ENCODE measurements around the gene ZNF813. TPM values are rescaled to one million over a fixed set of nuclear protein-coding genes. Genes with fewer than 3 reads are reported as not detected.

Gene ZNF813
- polyA plus RNA-seq, 1 experiment: 0.60 TPM

- Histone ChIP-seq H3K36me3 (ENCODE audit: control insufficient read depth, insufficient read depth, low read length) (no peaks in the 10 kb centered on the region), H3K27me3 (ENCODE audit: control insufficient read depth, insufficient read depth, low read length) (no peaks in the 10 kb centered on the region), H3K4me3 (ENCODE audit: low read depth, low read length) (no peak overlapping the region)
- ChIA-PET CTCF (no interaction called here), POLR2A (no interaction called here)
- no peak for TF ChIP-seq CTCF (IDR thresholded peaks at IDR 0.05; ENCODE audit: insufficient read depth, low read depth, low read length)
- DNase-seq (ENCODE audit: low read depth): peak; percentile 79
Observed at GRCh38 chr19:53545271-53546065, 77.9 kb downstream of the ZNF813 start.

Other genes with a start within 250 kb of the ZNF813 start
- gene ZNF677, start 212.9 kb upstream of the ZNF813 start, polyA plus RNA-seq (2011; rRNA removed): 12.9 and 20.4 TPM in 2 replicates
- gene VN1R2, start 209.4 kb upstream of the ZNF813 start, polyA plus RNA-seq (2011; rRNA removed): not detected in 2 replicates
- gene VN1R4, start 200.0 kb upstream of the ZNF813 start, polyA plus RNA-seq (2011; rRNA removed): not detected in 2 replicates
- 1.5 and 3.2 TPM in 2 replicates for gene ZNF845, start 134.0 kb upstream of the ZNF813 start, polyA plus RNA-seq (2011; rRNA removed)
- gene ZNF525, start 102.0 kb upstream of the ZNF813 start, polyA plus RNA-seq (2011; rRNA removed): 1.2 and 2.3 TPM in 2 replicates
- gene ZNF765, start 72.6 kb upstream of the ZNF813 start, polyA plus RNA-seq (2011; rRNA removed): 2.9 and 3.9 TPM in 2 replicates
- gene ZNF761, start 35.7 kb upstream of the ZNF813 start, polyA plus RNA-seq (2011; rRNA removed): 5.6 and 8.7 TPM in 2 replicates
- gene ZNF331, start 70.4 kb downstream of the ZNF813 start, polyA plus RNA-seq (2011; rRNA removed): 4.8 and 6.1 TPM in 2 replicates
- gene DPRX, start 164.3 kb downstream of the ZNF813 start, polyA plus RNA-seq (2011; rRNA removed): not detected in 2 replicates